ENCODE results near the gene ALKBH8. TPM values are rescaled to one million over a fixed set of nuclear protein-coding genes. Genes with fewer than 3 reads are reported as not detected.

Gene ALKBH8, protein sequence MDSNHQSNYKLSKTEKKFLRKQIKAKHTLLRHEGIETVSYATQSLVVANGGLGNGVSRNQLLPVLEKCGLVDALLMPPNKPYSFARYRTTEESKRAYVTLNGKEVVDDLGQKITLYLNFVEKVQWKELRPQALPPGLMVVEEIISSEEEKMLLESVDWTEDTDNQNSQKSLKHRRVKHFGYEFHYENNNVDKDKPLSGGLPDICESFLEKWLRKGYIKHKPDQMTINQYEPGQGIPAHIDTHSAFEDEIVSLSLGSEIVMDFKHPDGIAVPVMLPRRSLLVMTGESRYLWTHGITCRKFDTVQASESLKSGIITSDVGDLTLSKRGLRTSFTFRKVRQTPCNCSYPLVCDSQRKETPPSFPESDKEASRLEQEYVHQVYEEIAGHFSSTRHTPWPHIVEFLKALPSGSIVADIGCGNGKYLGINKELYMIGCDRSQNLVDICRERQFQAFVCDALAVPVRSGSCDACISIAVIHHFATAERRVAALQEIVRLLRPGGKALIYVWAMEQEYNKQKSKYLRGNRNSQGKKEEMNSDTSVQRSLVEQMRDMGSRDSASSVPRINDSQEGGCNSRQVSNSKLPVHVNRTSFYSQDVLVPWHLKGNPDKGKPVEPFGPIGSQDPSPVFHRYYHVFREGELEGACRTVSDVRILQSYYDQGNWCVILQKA
- total RNA-seq: 4.1 and 5.0 TPM in 2 replicates

DNA sequence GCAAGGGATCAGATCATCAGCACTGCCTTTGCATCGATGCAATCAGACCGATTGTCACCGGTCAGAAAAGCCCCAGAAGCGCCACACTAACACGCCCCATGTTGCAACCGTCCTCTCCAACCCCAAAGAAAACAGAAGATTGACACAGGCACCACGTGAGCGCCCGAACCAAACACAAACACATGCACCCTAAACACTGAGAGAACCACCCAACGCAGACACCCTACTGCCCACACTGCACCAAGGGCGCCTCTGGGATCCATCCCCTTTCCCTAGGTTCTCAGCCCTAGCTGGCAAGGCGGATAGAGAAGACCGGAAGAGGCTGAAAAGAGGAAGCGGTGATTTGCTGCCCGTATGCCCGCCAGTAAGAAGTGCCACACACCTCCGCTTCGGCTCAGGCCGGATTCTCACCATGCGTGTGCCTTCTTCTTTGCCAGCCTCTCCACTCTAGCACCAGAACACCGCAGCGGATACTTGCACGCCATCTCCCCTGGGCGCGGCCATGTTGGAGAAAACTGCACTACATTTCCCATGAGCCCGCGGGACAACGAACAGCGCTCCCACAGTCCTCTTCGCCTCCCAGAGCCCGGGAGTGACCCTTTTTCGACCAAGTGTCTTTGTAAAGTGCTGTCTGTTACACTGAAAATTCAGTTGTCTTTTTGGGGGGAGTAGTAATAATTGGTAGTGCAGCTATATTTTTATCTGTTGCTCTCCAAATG is at the start of gene ALKBH8:
Gene ALKBH8 (minus strand): TSS at position 517 of the 719 bp plus-strand sequence. CDS start 4,842 bp downstream, outside the sequence.
- DNase-seq (ENCODE audit: low read depth in 2 of 2): peak; percentile 72 to 76

DNA sequence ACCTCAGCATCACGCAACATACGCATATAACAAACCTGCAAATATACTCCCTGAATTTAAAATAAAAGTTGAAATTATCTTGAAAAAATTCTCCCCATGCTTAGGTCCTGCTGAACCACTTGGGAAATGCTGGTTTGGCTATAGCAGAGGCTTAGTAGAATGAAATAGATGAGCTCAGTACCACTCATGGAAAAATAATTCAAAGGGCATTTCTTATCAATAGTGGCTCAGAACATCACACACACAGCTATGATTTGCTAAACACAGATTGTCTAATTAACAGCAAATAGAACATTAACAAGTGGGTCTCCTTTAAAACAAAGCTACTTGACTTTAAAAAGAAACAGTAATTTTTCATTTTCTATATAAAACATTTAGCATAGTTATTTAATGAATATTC is 46.9 kb upstream of the ALKBH8 start:
- no peak for DNase-seq (ENCODE audit: low read depth in 2 of 2)

DNA sequence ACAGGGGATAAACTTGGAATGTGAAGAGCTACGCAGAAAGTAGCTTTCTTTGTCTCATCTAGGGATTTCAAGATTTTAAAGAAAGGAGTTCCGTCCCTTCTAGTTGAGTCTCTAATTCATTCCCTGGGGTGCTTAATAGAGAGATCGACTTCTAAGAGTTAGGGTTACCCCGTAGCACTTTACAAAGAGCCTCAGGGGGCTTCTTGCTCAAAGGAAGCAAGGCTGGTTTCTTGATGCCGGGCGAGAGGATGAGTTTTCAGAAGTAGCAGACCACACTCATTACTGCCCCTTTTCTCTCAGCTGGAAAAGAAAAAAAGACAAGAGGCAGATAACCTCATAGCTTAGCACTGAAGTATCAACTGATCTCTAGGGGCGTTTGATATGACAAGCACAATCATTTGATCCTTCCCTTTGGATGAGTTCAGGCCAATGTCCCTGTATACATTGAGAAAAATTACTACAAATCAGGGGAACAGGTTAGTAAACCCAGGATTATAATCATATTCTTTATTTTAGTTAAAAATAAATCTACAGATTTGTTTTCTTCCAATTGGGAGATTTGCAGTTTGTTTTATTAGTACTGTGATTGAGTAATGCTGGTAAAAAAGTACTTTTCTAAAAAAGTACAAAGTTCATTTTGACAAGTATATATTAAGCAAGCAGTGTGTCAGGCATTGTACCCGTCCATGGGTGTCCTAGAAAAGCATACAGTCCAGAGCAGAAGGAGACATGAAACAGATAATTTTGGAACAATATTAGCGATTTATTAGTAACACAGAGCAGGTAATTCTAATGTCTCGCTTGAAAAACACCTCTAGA is 44.1 kb upstream of the ALKBH8 start:
- no peak for DNase-seq (ENCODE audit: low read depth in 2 of 2)

- DNase-seq (ENCODE audit: low read depth in 2 of 2): peak; percentile 46 to 52
These were observed 43.3 kb upstream of the ALKBH8 start for GRCh38 chr11:107608809-107609208.

DNA sequence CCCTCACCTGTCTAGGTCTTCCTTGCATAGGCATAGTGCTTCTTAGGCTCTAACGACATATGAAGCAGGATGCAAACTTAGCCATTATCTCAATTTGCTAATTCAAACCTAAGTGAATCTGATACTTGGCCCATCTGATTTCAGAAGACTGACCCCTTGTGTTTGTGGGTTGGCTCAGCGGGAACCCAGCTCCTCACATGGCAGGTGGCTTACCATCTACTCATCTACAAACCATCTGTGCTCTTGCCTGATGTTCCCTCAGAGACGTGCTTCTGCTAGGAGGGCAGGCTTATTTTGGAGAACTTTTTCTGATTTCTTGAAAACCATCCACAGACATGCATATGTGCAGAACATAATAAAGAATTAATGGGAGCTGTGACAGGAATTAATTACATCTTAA is 40.6 kb upstream of the ALKBH8 start:
- DNase-seq (ENCODE audit: low read depth in 2 of 2): no peak

DNA sequence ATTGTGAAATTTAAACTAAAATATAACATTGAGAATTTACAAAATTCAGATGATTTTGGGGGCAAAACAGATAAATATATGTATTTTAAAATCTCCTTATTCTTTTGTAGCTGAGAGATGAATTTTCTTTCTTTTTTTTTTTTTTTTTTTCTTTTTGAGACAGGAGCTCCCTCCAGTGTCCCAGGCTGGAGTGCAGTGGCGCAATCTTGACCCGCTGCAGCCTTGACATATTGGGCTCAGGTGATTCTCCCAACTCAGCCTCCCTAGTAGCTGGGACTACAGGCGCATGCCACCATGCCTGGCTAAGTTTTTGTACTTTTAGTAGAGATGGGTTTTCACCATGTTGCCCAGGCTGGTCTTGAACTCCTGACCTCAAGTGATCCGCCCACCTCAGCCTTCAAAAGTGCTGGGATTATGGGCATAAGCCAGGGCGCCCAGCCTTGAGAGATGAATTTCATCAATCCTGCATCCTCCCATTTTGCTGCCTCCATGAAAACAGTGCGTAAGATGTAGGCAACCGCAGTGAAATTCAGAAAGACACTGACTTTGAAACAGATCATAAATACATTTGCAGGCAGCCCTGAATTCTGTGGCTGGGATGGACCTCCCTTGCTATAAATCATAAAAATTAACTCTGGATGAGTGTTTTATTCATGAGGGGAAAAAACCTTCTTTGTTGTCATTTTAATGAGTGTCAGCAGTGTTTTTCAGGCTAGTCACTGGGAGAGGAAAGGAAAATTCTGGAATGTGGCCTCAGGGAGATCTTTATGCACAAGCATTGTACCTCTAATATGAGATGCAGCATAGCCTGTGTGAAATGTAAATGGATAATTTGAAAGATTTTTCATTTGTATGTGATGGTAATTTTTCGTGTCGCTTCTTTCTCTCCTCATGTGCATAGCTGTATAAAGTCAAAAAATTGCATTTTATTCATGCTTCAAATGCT is 39.8 kb upstream of the ALKBH8 start:
- no peak for DNase-seq (ENCODE audit: low read depth in 2 of 2)

DNA sequence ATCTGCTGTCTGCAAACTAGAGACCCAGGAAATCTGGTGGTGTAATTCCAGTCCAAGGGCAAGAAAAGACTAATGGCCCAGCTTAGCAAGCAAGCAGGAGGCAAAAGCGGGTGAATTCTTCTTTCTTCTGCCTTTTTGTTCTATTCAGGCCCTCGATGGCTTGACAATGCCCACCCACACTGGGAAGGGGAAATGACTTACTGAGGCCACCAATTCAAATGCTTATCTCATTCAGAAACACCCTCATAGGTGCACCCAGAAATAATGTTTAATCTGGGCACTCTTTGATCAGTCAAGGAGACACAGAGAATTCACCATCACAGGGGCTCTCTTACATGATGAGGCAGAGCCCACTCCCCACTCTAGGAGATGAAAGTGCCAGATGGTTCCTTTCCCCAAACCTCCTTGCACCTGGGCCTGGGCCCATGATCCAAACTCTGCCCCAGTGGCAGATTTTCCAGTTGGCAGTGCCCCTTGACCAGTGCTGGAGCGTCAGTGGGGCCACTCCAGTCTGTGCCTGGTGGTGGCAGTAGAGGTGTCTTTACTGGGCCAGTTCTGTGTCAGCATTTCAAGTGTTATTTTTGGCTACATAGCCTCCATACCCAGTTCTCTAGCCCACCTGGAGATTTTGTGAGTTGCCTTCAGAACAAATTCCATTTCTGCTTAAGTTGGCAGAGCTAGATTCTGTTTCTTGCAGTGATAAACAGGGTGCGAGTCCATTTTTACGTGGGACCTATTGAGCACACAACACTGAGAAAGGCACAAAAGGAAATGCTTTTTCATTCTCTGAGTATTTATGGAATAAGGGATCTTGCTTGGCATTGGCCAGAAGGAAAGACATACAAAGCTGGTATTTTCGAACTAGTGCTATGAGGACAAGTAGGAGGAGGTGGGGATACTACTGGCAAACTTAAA is 32.9 kb upstream of the ALKBH8 start:
- DNase-seq (ENCODE audit: low read depth in 2 of 2): peak; percentile 25 to 60

DNA sequence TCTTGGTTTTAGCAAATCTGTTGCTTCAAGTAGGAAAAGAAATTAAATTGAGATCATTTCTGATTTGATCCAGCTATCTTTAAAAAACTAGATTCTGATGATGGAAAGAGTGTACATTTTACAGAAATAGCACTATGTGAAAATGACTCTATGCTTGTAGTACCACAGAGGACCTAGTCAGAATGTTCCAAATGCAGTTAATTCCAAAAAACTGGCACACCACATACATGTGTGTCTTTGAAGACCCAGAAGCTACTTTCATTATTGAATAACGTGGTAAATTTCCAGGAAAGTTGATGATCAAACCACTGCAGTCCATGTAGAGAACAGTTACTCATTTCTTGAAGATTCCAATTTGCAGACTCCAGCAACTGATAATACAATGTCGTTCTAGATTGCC is 29.2 kb upstream of the ALKBH8 start:
- DNase-seq (ENCODE audit: low read depth in 2 of 2): no peak

DNA sequence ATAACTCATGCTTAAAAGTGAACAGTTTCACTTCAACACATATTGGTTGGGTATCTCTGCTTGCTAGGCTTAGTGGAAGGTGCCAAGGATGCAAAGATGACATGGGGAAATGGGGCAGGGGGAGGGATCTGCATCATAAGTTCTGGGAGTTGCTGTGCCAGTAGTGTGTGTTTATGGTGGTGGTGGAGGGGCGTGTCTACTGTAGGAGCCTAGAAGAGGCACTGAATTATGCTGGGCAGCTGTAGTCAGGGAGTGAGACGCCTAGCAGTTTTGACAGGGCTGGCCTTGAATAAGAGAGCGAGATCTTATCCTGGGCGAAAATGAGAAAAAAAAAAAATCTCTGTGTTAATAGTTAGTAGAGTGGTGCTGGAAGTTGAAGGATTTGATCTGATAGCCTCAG is 28.4 kb upstream of the ALKBH8 start:
- DNase-seq (ENCODE audit: low read depth in 2 of 2): no peak

DNA sequence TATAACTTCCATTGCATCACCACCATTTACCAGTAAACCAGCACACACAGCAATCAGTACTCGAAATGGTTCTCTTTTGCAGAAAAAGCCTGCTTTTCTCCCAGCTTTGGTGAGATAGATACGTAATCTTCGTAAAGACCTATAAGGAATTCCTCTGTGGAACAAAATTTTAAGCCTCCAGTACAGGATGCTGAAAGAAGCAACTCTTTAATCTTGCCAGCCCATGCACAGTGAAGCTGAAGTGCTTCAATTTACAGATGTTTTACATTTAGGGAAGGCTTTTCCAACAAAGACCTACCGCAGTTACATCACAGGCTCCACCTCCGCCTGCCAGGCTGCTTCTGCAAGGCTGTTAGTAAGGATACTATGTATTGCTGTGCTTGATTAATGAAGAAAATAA is 27.3 kb upstream of the ALKBH8 start:
- no peak for DNase-seq (ENCODE audit: low read depth in 2 of 2)

- DNase-seq (ENCODE audit: low read depth in 2 of 2): peak in 1 of 2 donors; percentile 83
These were observed 26.7 kb upstream of the ALKBH8 start for GRCh38 chr11:107592231-107592590.

DNA sequence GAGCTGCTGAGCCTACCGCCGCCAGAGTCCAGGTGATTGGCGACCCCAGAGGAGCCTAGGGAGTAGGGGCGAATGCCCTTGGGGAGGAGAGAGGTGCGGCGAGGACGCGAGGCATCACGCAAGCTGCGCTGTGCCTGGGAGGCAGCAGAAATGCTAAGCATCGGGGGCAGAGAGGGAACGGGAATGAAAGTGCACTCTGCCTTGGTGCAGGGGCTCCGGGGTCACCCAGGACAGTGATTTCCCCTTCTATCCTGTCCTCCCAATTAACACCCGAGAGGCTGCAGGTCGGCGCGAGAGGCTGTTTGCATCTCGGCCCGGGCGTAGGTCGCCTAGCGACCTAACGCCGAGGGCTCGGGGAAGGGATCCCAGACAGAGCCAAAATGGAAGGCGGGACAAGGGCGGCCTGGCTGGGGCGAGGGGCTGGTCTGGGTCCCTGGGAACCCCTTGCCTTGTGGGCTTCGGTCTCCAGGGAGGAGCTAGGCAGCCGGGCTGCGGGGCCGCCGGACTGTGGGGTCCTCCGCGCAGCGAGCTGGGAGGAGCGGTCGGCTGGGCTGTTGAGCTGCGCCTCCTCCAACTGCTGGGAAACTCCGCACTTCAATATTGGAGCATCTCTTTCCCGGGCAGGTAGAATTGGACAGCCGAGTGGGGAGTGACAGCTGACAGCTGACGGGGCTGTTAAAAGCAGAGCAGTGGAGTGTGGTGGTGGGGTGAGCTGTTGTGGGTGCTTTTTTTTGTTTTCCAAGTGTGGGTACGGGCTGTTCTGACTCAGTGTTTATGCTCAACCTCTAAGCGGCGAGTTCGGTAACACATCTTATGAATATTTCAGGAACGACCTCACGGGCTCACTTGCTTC is 26.1 kb upstream of the ALKBH8 start:
- DNase-seq (ENCODE audit: low read depth in 2 of 2): peak in 1 of 2 donors; percentile 29

- DNase-seq (ENCODE audit: low read depth in 2 of 2): peak; percentile 36 to 71
These were observed 25.2 kb upstream of the ALKBH8 start, which contains the start of gene ELMOD1 for GRCh38 chr11:107590460-107591377. TSS of gene ELMOD1 (plus strand) at chr11:107591147. CDS start at chr11:107618190, 27,043 bp downstream.

DNA sequence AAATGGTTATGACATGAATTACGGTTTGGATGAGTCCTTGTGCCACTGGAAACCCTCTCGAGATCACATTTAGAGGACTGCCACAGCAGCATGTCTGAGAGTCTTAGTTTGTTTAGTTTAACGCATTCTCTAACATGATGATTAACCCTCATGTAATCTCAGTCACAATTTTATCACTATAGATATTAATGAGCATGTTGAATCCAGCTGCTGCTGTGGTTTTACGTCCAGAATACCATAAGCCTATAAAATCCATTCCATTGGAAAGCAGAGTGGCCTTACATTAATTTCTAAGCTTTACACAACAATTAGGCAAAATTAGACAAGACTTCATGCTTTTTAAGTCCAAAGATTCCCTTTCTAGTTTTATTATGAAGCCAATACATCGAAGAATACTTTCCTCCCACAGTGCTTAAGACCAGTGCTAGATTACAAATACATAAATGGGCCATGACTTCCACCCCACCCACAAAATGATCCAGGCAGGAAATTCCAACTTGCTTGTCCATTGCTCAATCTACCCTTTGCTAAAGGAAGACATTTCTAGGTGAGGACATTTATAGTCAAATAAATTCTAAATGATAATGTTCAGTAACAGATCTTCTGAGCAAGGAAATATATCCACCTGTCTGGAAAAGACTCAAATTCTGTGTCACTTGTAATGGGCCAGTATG is 21.9 kb upstream of the ALKBH8 start:
- no peak for DNase-seq (ENCODE audit: low read depth in 2 of 2)

DNA sequence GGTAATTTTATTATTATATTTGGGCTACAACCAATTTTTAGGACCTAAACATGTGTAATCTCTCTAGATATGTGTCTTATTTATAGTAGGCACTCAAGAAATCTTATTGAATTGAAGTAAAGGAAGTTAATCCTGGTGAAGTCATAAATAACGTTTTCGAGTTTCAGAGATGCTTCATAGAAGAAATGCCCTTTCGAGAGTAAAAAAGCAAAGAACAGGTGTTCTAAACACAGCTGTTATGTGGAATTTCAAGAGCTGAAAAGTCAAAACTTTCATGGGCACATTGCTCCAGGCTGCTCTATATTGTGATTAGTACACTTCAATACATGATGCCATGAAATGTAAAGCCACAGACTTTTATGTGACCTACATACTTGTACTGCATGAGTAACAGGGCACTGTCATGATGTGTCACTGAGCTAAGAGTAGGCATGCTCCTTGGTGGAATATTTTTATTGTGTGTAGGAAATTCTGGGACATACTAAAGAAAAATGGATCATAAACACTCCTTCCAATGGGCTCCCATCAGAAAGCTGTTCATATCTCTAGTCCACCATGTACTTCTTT is 18.2 kb upstream of the ALKBH8 start:
- no peak for DNase-seq (ENCODE audit: low read depth in 2 of 2)

GRCh38 chr11:107581147-107581546 is 15.6 kb upstream of the ALKBH8 start:
- DNase-seq (ENCODE audit: low read depth in 2 of 2): no peak

All from lung microvascular endothelial cell (primary cell).